DMS153 treated with DMSO at 0.1 percent for 48 hours (cell line): Measurements from ENCODE around the gene GEMIN7.

Source experiments
- DNase-seq: peaks from one replicate; lab custom pipeline; 2025; ENCODE audit not compliant: unreplicated experiment; lab: John Stamatoyannopoulos, UW

GEMIN7 gene, protein sequence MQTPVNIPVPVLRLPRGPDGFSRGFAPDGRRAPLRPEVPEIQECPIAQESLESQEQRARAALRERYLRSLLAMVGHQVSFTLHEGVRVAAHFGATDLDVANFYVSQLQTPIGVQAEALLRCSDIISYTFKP

GRCh38 chr19:45079063-45079910 lies at the start of gene GEMIN7:
Gene GEMIN7, plus strand, starts transcription at chr19:45079260. Its CDS starts 10,855 bp downstream, at chr19:45090115.
- peak; percentile 44 for DNase-seq

DNA sequence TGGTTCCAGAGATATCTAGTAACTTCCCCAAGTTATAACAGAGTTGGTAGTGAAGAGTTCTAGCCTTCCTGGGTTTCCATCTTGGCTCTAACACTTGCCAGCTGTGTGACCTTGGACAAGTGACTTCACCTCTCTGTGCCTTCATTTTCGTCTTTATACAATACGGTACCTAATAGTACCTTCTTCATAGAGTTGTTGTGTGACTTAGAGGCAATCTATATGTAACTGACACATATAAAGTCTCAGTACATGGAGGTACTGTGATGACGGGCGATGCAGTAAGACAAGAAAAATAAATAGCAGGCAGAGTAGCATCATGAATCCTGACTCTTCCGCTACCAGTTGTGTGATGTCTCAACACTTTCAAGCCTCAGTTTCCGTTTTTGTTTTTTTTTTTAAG lies 48.2 kb upstream of the GEMIN7 start:
- no peak for DNase-seq

DNA sequence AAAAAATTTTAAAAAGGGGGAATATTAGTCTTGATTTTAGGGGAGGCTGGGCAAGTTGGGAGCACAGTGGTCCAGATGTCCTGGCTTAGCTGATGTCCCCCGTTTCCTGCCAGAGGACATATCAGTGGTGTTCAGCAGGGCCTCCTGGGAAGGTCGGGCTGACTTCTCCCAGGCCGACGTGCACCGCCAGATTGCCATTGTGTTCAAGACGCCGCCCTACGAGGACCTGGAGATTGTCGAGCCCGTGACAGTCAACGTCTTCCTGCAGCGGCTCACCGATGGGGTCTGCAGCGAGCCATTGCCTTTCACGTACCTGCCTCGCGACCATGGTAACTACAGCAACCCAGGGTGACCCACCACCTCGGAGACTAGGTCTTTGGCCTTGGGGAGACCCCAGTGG lies 46.6 kb upstream of the GEMIN7 start:
- no peak for DNase-seq

GRCh38 chr19:45035755-45036154 lies 43.3 kb upstream of the GEMIN7 start:
- no peak for DNase-seq

GRCh38 chr19:45037393-45038169 lies 41.5 kb upstream of the GEMIN7 start:
- DNase-seq = no peak

- peak; percentile 83 for DNase-seq
Observed at GRCh38 chr19:45038931-45039893, 39.8 kb upstream of the GEMIN7 start, which contains the start of gene CLASRP. Gene CLASRP, plus strand, starts transcription at chr19:45039045. Its CDS starts 1,168 bp downstream, at chr19:45040213.

DNA sequence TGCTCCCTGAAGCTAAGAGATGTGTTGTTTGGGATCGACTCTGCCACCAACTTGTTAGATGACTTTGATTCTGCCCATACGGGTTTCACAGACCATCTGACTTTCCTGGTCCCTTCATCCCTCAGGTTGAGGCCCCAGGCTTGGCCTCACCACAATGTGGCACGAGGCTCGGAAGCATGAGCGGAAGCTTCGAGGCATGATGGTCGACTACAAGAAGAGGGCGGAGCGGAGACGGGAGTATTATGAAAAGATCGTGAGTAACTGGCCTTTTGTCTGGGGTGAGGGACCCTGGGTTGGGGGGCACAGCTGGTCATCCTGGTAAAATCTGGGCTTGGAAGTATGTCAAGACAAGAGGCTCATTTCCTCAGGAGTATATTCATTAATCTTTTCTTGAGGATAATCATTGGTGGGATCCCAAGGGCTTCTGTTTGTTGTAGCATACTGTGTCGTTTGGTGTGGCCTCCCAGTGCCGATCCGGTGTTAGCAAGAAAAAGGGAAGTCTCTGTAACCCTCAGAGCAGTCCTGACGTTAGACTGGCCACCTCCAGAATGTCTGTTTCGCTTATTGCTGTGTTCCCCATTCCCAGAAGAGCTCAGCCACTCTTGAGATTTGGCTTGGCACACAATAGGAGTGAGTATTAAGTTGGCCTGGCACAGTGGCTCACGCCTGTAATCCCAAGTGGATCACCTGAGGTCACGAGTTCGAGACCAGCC lies 38.8 kb upstream of the GEMIN7 start:
- DNase-seq = no peak

- DNase-seq = no peak
Observed at GRCh38 chr19:45041125-45041524, 37.9 kb upstream of the GEMIN7 start.

DNA sequence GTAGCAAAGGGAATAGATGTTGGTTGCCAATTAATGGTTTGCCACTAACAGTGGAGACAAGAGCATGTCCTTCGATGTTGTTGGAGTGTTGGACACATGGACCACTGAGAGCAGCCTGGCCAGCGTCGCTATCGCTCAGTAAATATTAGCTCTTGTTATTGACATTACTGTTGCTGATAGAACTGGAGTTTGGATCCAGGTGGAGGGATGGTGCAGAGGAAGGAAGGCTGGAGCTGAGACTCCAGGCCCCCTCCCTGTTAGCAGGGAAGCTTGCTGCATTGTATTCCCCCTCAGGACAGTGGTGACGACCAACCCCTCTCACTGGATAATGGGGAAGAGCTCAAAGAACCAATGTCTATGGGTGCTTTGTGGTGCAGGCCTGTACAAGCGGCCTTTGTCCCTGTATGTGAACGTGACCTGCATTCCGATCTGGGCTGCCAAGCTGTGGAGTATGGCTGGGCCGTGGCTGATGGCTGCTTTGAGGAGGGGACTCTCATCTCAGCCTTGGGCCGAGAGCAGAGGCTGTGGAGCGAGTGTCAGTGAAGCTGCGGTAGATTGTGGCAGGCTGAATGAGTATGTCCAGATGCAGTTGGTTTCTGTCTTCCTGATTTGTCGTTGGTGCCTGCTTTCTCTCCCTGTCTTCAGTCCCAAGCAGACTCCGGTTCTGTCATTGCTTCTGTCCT lies 33.2 kb upstream of the GEMIN7 start:
- no peak for DNase-seq

DNA sequence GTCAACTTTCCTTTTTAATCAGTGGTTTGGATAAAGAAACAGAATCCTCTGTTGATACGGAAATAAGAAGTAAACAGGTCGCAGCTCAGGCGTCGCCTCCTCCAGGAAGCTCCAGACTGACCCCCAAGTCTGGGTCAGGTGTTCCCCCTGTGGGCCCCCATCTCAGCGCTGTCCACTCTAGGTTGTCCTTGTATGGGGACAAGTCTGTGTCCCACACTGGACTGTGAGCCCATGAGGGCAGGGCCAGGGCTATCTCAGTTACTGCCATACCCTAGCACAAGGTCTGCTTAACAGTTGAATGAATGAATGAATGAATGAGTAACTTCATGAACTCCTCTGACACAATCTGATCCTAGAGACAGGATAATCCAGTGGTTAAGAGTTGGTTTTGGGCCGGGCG lies 32.7 kb upstream of the GEMIN7 start:
- DNase-seq = no peak

GRCh38 chr19:45047188-45047797 lies 31.8 kb upstream of the GEMIN7 start:
- DNase-seq = no peak

GRCh38 chr19:45049073-45049736 lies 29.9 kb upstream of the GEMIN7 start:
- no peak for DNase-seq

DNA sequence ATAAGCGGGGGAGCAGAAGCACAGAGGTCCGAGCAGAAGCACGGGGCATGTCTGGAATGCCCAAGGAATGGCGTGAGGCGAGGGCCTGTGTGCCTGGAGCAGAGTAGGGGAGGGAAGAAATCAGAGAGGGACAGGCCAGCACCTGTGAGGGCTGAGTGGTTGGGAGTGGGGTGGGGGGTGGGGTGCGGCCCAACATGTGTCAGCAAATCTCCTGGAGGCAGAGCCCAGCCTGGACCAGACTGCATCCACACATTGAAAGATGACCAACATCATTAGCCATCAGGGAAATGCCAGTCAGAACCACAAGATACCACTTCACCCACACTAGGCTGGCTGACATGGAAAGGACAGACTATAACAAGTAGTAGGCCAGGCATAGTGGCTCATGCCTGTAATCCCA lies 29.0 kb upstream of the GEMIN7 start:
- DNase-seq = no peak

DNA sequence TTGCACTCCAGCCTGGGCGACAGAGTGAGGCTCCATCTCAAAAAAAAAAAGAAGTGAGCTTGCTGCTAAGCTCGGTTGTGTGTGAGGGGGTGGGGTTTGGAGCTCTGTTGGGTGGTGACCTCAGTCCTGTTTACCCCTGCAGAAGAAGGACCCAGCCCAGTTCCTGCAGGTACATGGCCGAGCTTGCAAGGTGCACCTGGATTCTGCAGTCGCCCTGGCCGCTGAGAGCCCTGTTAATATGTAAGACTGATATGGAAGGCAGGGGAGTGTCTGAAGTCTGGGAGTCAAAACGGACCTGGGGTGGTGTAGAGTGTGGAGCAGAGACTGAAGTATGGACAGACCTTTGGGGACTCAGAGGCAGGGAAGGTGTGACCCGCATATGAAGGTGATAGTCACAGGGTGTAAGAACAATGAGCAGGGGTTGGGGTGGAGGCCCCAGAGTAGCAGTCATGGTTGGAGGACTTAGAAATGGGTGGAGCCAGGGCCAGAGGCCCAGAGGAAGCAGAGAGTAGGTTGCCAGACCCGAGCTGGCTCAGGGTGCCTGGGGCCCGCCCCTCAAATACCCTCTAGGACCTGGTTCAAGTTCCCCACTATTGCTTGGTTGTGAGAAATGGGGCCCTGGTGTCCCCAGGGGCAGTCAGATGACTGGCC lies 27.0 kb upstream of the GEMIN7 start:
- DNase-seq = no peak

GRCh38 chr19:45056831-45057230 lies 22.2 kb upstream of the GEMIN7 start:
- no peak for DNase-seq

DNA sequence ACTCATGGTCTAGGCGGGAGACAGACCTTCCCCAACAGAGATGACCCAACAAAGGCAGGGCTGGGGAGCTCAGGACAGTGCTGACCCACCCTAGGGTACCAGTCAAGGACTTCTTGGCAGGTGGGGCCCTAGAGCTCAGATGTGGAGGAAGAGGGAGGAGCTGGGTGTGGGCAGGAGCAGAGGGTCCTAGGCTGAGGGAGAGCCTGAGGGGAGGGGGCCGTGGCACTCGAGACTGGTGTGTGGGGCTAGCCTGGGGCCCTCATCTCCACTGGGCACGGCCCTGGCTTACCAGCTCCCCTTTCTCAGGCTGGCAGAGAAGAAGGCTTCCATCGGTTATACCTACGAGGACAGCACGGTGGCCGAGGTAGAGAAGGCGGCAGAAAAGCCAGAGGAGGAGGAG lies 21.6 kb upstream of the GEMIN7 start:
- no peak for DNase-seq

GRCh38 chr19:45058622-45059159 lies 20.4 kb upstream of the GEMIN7 start:
- no peak for DNase-seq
